Mammary epithelial cell (primary cell): ENCODE results near the gene RHOC.

Source experiments
- EZH2 ChIP-seq: IDR thresholded peaks from 2 replicates; pipeline ENCODE4 v1.6.1; 2012; ENCODE audit warnings: low read length, inconsistent platforms, borderline replicate concordance
- TF ChIP-seq, protein P1 (sequence below), 2 donors: IDR thresholded peaks in 1 of 2; conservative IDR thresholded peaks in 1 of 2; 2 replicates each; pipeline ENCODE4 v1.5.1; 2011 to 2012; ENCODE audit warnings: inconsistent platforms in 2 of 2, low read length in 2 of 2, mild to moderate bottlenecking in 2 of 2, control low read depth in 1 of 2, low read depth in 1 of 2; ENCODE audit not compliant: insufficient read depth in 1 of 2; ENCODE audit errors: extremely low read depth in 1 of 2

DNA sequence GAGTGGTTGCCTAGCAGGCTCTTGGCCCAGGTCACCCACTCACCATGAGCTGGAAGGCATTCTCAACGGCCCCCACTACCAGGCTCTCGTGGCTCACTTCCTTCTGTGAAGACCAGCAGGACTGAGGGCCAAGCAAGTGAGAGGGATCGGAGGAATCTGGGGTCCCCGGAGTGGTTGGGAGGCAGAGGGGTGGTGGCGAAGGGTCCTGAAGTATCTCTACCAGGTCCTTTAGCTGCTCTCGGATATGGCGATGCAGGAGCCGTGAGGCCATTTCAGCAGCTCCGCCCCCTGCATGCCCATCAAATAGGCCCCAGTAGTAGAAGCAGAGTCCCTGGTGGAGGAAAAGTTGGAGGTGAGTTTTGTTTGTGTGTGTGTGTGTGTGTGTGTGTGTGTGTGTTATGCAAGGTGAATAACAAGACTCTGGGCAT is 5.8 kb upstream of the RHOC start:
- TF ChIP-seq, protein P1, sequence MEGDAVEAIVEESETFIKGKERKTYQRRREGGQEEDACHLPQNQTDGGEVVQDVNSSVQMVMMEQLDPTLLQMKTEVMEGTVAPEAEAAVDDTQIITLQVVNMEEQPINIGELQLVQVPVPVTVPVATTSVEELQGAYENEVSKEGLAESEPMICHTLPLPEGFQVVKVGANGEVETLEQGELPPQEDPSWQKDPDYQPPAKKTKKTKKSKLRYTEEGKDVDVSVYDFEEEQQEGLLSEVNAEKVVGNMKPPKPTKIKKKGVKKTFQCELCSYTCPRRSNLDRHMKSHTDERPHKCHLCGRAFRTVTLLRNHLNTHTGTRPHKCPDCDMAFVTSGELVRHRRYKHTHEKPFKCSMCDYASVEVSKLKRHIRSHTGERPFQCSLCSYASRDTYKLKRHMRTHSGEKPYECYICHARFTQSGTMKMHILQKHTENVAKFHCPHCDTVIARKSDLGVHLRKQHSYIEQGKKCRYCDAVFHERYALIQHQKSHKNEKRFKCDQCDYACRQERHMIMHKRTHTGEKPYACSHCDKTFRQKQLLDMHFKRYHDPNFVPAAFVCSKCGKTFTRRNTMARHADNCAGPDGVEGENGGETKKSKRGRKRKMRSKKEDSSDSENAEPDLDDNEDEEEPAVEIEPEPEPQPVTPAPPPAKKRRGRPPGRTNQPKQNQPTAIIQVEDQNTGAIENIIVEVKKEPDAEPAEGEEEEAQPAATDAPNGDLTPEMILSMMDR (conservative IDR thresholded peaks at IDR 0.05 in 1 of 2, IDR thresholded peaks at IDR 0.05 in 1 of 2; ENCODE audit: extremely low read depth in 1 of 2, insufficient read depth in 1 of 2, low read depth in 1 of 2, low read length in 2 of 2) = no peak
- no peak for TF ChIP-seq EZH2
